Peyer's patch (tissue), 4 donors: Measurements from ENCODE around the gene ELL. TPM values are rescaled to one million over a fixed set of nuclear protein-coding genes. Genes with fewer than 3 reads are reported as not detected.

Experiments
- DNase-seq, 3 donors: peaks; one replicate each; pipeline ENCODE4 v3.0.0-alpha.2; 2017 to 2019
- H3K27ac ChIP-seq, 4 donors: fragments of 200-600 bp; sonication (generic); one replicate each; pipeline ENCODE4 v1.5.1; 2016 to 2019
- H3K27me3 ChIP-seq, 2 donors: fragments of 200-600 bp; sonication (generic); one replicate each; pipeline ENCODE4 v1.5.1; 2019
- H3K36me3 ChIP-seq, 3 donors: fragments of 200-600 bp; sonication (generic); one replicate each; pipeline ENCODE4 v1.5.1; 2016 to 2019
- H3K4me1 ChIP-seq, 4 donors: fragments of 200-600 bp; sonication (generic); one replicate each; pipeline ENCODE4 v1.5.1; 2016 to 2019
- H3K4me3 ChIP-seq, 4 donors: fragments of 200-600 bp; sonication (generic); 1 replicate in 3 of 4; 2 replicates in 1 of 4; pipeline ENCODE4 v1.5.1; 2016 to 2019; ENCODE audit warnings: mild to moderate bottlenecking in 1 of 4
- H3K9me3 ChIP-seq, 4 donors: fragments of 200-600 bp; sonication (generic); one replicate each; pipeline ENCODE4 v1.5.1; 2016 to 2019; ENCODE audit warnings: mild to moderate bottlenecking in 1 of 4
- POLR2A ChIP-seq, 2 donors: fragments of 450-650 bp; IDR thresholded peaks; one replicate each; pipeline ENCODE4 v1.5.1; 2017; ENCODE audit warnings: antibody characterized with exemption in 2 of 2, mild to moderate bottlenecking in 2 of 2, moderate library complexity in 2 of 2
- total RNA-seq, 4 donors: library from RNA; depleted of rRNA; stranded (reverse); fragments of >200 nt; gene quantifications; one replicate each; pipeline ENCODE4 v1.1.0, GENCODE V29; 2016
- TF ChIP-seq, protein P1 (sequence below), 6 experiments: fragments of 450-650 bp in 4 of 6; fragments of 200-600 bp in 2 of 6; sonication (generic) in 1 of 6; IDR thresholded peaks; one replicate each; pipeline ENCODE4 v1.5.1; 2017 to 2019; ENCODE audit warnings: antibody characterized with exemption in 6 of 6, mild to moderate bottlenecking in 3 of 6, moderate library complexity in 1 of 6

ELL gene
- total RNA-seq, 4 donors from 2014 or later, result 18.9 to 49.5 (median 34.2) TPM

DNA sequence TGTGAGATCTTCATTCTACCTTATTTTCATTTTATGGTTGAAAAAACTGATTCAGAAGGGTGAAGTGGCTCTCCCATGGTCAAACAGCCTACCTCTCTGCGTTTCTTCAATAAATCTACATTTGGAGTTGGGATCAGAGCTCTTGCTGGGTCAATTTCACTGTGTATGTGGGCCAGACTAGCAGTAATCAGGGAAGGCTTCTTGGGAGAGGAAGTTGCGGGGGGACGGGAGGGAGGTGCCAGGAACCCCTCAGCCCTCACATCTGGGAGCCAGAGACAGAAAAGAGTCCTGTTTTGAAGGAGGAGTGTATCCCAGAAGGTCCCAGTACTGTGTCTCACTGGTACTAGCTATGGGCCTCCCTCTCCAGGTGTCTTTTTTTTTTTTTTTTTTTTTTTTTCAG, 36.7 kb upstream of the ELL start:
- H3K4me3 ChIP-seq, result peak overlapping the region; percentile 78 to 94 (median 84)
- no peaks in the 10 kb centered on the region for H3K27me3 ChIP-seq
- DNase-seq, result no peak
- TF ChIP-seq, protein P1, sequence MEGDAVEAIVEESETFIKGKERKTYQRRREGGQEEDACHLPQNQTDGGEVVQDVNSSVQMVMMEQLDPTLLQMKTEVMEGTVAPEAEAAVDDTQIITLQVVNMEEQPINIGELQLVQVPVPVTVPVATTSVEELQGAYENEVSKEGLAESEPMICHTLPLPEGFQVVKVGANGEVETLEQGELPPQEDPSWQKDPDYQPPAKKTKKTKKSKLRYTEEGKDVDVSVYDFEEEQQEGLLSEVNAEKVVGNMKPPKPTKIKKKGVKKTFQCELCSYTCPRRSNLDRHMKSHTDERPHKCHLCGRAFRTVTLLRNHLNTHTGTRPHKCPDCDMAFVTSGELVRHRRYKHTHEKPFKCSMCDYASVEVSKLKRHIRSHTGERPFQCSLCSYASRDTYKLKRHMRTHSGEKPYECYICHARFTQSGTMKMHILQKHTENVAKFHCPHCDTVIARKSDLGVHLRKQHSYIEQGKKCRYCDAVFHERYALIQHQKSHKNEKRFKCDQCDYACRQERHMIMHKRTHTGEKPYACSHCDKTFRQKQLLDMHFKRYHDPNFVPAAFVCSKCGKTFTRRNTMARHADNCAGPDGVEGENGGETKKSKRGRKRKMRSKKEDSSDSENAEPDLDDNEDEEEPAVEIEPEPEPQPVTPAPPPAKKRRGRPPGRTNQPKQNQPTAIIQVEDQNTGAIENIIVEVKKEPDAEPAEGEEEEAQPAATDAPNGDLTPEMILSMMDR (IDR thresholded peaks at IDR 0.05), result no peak
- no peak for TF ChIP-seq POLR2A (IDR thresholded peaks at IDR 0.05)
- H3K27ac ChIP-seq, result peak overlapping the region; percentile 91 to 94 (median 93)
- peaks cover 0 to 6% (median 2%) of the 10 kb centered on the region in 4 donors for H3K4me1 ChIP-seq
- no peaks in the 10 kb centered on the region for H3K9me3 ChIP-seq
- H3K36me3 ChIP-seq, result peaks cover 0 to 20% (median 0%) of the 10 kb centered on the region in 3 donors

DNA sequence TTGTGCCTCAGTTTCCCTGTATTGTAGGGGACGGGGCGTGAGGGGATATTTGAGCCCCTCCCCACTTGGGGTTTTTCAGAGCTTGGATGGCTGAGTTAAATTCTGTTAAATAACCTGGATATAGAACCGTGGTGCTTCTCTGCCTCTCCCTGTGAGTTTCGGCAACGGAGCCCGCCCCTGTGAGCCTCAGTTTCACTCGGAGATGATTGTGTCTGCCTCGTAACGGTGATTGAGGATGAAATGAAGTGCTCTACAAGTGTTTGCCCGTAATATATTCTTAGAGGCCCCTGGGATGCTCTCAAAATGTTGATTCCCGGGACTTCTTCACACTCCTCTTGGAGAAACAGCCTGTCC, 36.3 kb upstream of the ELL start:
- Histone ChIP-seq H3K27me3 (no peaks in the 10 kb centered on the region), H3K4me1 (peaks cover 0 to 6% (median 2%) of the 10 kb centered on the region in 4 donors), H3K9me3 (no peaks in the 10 kb centered on the region), H3K36me3 (peaks cover 0 to 16% (median 0%) of the 10 kb centered on the region in 3 donors), H3K27ac (peak overlapping the region; percentile 91 to 94 (median 93)), H3K4me3 (peak overlapping the region; percentile 78 to 94 (median 84))
- TF ChIP-seq, protein P1 (IDR thresholded peaks at IDR 0.05), result no peak
- TF ChIP-seq POLR2A (IDR thresholded peaks at IDR 0.05), result no peak
- no peak for DNase-seq

- no peaks in the 10 kb centered on the region for H3K9me3 ChIP-seq
- no peaks in the 10 kb centered on the region for H3K27me3 ChIP-seq
- DNase-seq, result peak; percentile 97 to 100 (median 99)
- peak within 1 kb of the TSS; percentile 78 to 94 (median 84) for H3K4me3 ChIP-seq
- H3K36me3 ChIP-seq, result peaks cover 0 to 10% (median 0%) of the 10 kb centered on the region in 3 donors
- TF ChIP-seq, protein P1 (IDR thresholded peaks at IDR 0.05), result no peak
- TF ChIP-seq POLR2A (IDR thresholded peaks at IDR 0.05), result peak; percentile 74 to 82
- H3K4me1 ChIP-seq, result peaks cover 0 to 6% (median 2%) of the 10 kb centered on the region in 4 donors
- peak within 1 kb of the TSS; percentile 91 to 94 (median 93) for H3K27ac ChIP-seq
Observed at GRCh38 chr19:18557411-18558201, 35.7 kb upstream of the ELL start, which contains the start of gene KXD1. Gene KXD1 (plus strand): TSS chr19:18557870. CDS start chr19:18562057, 4,187 bp downstream.

- Histone ChIP-seq H3K36me3 (no peaks in the 10 kb centered on the region), H3K27ac (no peak overlapping the region), H3K9me3 (no peaks in the 10 kb centered on the region), H3K4me3 (no peak overlapping the region), H3K4me1 (no peaks in the 10 kb centered on the region), H3K27me3 (no peaks in the 10 kb centered on the region)
- no peak for DNase-seq
- no peak for TF ChIP-seq POLR2A (IDR thresholded peaks at IDR 0.05)
- TF ChIP-seq, protein P1 (IDR thresholded peaks at IDR 0.05), result no peak
Observed at GRCh38 chr19:18551631-18552030, 29.8 kb upstream of the ELL start.

DNA sequence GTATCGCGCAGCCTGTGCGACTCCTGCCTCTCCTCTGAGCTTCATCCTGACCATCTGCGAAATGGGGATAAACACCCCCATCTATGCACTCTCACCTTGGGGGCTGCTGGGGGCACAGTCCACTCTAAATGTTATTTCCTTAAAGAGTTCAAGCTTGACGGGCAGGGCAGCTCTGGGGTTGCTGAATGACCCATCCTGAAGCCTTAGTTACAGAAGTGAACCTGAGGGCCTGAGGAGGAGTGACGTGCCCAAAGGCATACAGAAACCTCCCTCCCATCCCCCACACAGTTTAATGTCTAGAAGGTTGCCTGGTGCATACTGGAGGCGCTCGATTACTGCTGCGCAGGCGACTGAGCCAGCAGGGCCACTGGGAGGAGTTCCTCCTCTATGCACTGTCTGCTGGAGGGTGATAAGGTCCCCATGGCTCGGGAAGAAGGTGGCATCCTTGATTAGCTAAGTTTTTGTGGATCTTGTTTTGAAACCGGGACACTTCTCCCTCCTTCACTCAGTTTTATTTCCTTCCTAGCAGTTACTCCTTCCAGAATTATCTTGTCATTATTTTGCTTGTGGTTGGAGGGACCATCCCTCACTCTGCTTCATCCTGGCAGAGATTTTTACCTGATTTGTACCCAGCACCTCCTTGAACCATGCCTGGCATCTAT, 22.1 kb upstream of the ELL start:
- peak; percentile 75 to 91 (median 77) for DNase-seq
- peaks cover 0 to 27% (median 0%) of the 10 kb centered on the region in 3 donors for H3K36me3 ChIP-seq
- H3K27me3 ChIP-seq, result no peaks in the 10 kb centered on the region
- no peaks in the 10 kb centered on the region for H3K9me3 ChIP-seq
- H3K27ac ChIP-seq, result peak overlapping the region; percentile 91 to 96 (median 94)
- TF ChIP-seq, protein P1 (IDR thresholded peaks at IDR 0.05), result peak in 3 of 6 experiments; percentile 32 to 47 (median 40)
- peak; percentile 48 to 60 for TF ChIP-seq POLR2A (IDR thresholded peaks at IDR 0.05)
- H3K4me3 ChIP-seq, result peak overlapping the region; percentile 87 to 98 (median 92)
- H3K4me1 ChIP-seq, result peaks cover 0 to 17% (median 9%) of the 10 kb centered on the region in 4 donors
